ENCODE results near the gene MUC2. TPM values are rescaled to one million over a fixed set of nuclear protein-coding genes. Genes with fewer than 3 reads are reported as not detected.

Gene MUC2
- total RNA-seq, 4 donors from 2014 or later, result 0.08 TPM; not detected in 3

- peak; percentile 28 for ATAC-seq
- no peak overlapping the region for H3K27ac ChIP-seq
- 72 to 79% methylated on average over 7 to 12 of the region's 18 CpGs for WGBS, 2 donors (ENCODE audit: low coverage in 1 of 2)
- peaks cover 59% of the 10 kb centered on the region for H3K27me3 ChIP-seq
- no peaks in the 10 kb centered on the region for H3K36me3 ChIP-seq
- H3K4me1 ChIP-seq, result no peaks in the 10 kb centered on the region
- peaks cover 0 to 16% (median 0%) of the 10 kb centered on the region in 3 donors for H3K9me3 ChIP-seq
- TF ChIP-seq POLR2A (IDR thresholded peaks at IDR 0.05), result no peak
- no peak for TF ChIP-seq POLR2AphosphoS5 (IDR thresholded peaks at IDR 0.05)
- TF ChIP-seq, protein P1, sequence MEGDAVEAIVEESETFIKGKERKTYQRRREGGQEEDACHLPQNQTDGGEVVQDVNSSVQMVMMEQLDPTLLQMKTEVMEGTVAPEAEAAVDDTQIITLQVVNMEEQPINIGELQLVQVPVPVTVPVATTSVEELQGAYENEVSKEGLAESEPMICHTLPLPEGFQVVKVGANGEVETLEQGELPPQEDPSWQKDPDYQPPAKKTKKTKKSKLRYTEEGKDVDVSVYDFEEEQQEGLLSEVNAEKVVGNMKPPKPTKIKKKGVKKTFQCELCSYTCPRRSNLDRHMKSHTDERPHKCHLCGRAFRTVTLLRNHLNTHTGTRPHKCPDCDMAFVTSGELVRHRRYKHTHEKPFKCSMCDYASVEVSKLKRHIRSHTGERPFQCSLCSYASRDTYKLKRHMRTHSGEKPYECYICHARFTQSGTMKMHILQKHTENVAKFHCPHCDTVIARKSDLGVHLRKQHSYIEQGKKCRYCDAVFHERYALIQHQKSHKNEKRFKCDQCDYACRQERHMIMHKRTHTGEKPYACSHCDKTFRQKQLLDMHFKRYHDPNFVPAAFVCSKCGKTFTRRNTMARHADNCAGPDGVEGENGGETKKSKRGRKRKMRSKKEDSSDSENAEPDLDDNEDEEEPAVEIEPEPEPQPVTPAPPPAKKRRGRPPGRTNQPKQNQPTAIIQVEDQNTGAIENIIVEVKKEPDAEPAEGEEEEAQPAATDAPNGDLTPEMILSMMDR (IDR thresholded peaks at IDR 0.05), result no peak
- TF ChIP-seq EP300 (IDR thresholded peaks at IDR 0.05), result no peak
- H3K4me3 ChIP-seq, result no peak overlapping the region
These were observed 13.6 kb upstream of the MUC2 start for GRCh38 chr11:1060852-1061616.

- Histone ChIP-seq H3K36me3 (no peaks in the 10 kb centered on the region), H3K4me1 (no peaks in the 10 kb centered on the region), H3K4me3 (no peak overlapping the region), H3K9me3 (peaks cover 0 to 16% (median 0%) of the 10 kb centered on the region in 3 donors), H3K27me3 (peaks cover 54% of the 10 kb centered on the region), H3K27ac (no peak overlapping the region)
- TF ChIP-seq POLR2AphosphoS5 (IDR thresholded peaks at IDR 0.05) (no peak), POLR2A (IDR thresholded peaks at IDR 0.05) (no peak), EP300 (IDR thresholded peaks at IDR 0.05) (no peak)
- TF ChIP-seq, protein P1 (IDR thresholded peaks at IDR 0.05), result no peak
- 41 to 54% methylated on average over 3 to 8 of the region's 9 CpGs for WGBS, 2 donors (ENCODE audit: low coverage in 1 of 2)
- no peak for ATAC-seq
These were observed 12.4 kb upstream of the MUC2 start for GRCh38 chr11:1062075-1062820.

DNA sequence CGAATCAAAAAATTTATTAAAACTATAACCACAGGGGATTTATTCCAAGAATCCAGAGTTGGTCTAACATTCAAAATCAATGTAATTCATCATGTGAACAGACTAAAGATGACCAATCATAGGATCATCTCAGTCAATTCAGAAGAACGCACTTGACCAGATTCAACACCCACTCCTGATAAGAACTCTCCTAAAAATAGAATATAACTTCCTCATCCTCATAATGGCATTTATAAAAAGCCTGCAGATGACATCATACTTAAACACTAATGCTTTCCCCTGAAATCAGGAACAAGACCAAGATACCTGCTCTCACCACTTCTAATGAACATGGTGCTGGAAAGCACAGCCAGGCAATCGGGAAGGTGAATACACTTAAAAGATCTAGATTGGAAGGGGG is 10.5 kb upstream of the MUC2 start:
- H3K36me3 ChIP-seq, result no peaks in the 10 kb centered on the region
- H3K4me3 ChIP-seq, result no peak overlapping the region
- peaks cover 51% of the 10 kb centered on the region for H3K27me3 ChIP-seq
- TF ChIP-seq POLR2A (IDR thresholded peaks at IDR 0.05) (no peak), POLR2AphosphoS5 (IDR thresholded peaks at IDR 0.05) (no peak), EP300 (IDR thresholded peaks at IDR 0.05) (no peak)
- TF ChIP-seq, protein P1 (IDR thresholded peaks at IDR 0.05), result no peak
- no peaks in the 10 kb centered on the region for H3K4me1 ChIP-seq
- 32 to 71% methylated on average over 2 to 3 of the region's 3 CpGs for WGBS, 2 donors (ENCODE audit: low coverage in 1 of 2)
- H3K27ac ChIP-seq, result no peak overlapping the region
- peaks cover 0 to 16% (median 0%) of the 10 kb centered on the region in 3 donors for H3K9me3 ChIP-seq
- ATAC-seq, result no peak

GRCh38 chr11:1067812-1068496 is 6.7 kb upstream of the MUC2 start:
- Histone ChIP-seq H3K27me3 (peaks cover 55% of the 10 kb centered on the region), H3K4me3 (no peak overlapping the region), H3K9me3 (peaks cover 0 to 5% (median 0%) of the 10 kb centered on the region in 3 donors), H3K27ac (no peak overlapping the region), H3K4me1 (no peaks in the 10 kb centered on the region), H3K36me3 (no peaks in the 10 kb centered on the region)
- no peak for ATAC-seq
- 69 to 82% methylated on average over 3 to 8 of the region's 8 CpGs for WGBS, 2 donors (ENCODE audit: low coverage in 1 of 2)
- TF ChIP-seq EP300 (IDR thresholded peaks at IDR 0.05) (no peak), POLR2AphosphoS5 (IDR thresholded peaks at IDR 0.05) (no peak), POLR2A (IDR thresholded peaks at IDR 0.05) (no peak)
- TF ChIP-seq, protein P1 (IDR thresholded peaks at IDR 0.05), result no peak
